ENCODE measurements around the gene DDX27.
A peak's percentile ranks its signal among the peaks of the same experiment; 100 is the strongest.
"Not testable (repeated sequence)": the region's sequence is repeated elsewhere in the genome, so short reads cannot be mapped to it uniquely, and the experiment has no call there.

The DDX27 gene

GRCh38 chr20:49219091-49219923 is at the start of gene DDX27:
Gene DDX27, plus strand, starts transcription at chr20:49219416. Its CDS starts 33 bp downstream, at chr20:49219449.
- DNase-seq (ENCODE audit: low spot score in 2 of 2), result peak; percentile 98
- ATAC-seq (replicated peaks; ENCODE audit: extremely low read depth, poor library complexity, severe bottlenecking), result peak; percentile 94
- Mint-ChIP-seq H3K9me3 (no peaks in the 10 kb centered on the region), H3K4me3 (peak within 1 kb of the TSS; percentile 88), H3K27me3 (no peaks in the 10 kb centered on the region), H3K27ac (ENCODE audit: low read depth) (peak within 1 kb of the TSS; percentile 93), H3K36me3 (ENCODE audit: insufficient read depth) (peaks cover 40% of the 10 kb centered on the region), H3K4me1 (peaks cover 26% of the 10 kb centered on the region)

GRCh38 chr20:49169547-49169946 is 49.7 kb upstream of the DDX27 start:
- DNase-seq (ENCODE audit: low spot score in 2 of 2) (no peak), ATAC-seq (replicated peaks; ENCODE audit: extremely low read depth, poor library complexity, severe bottlenecking) (no peak)
- peaks cover 27% of the 10 kb centered on the region for H3K36me3 Mint-ChIP-seq (ENCODE audit: insufficient read depth)
- no peaks in the 10 kb centered on the region for H3K27me3 Mint-ChIP-seq
- no peak overlapping the region for H3K4me3 Mint-ChIP-seq
- H3K27ac Mint-ChIP-seq (ENCODE audit: low read depth), result no peak overlapping the region
- H3K9me3 Mint-ChIP-seq, result no peaks in the 10 kb centered on the region
- H3K4me1 Mint-ChIP-seq, result peaks cover 42% of the 10 kb centered on the region

- no peak for ATAC-seq (replicated peaks; ENCODE audit: extremely low read depth, poor library complexity, severe bottlenecking)
- Mint-ChIP-seq H3K4me1 (peaks cover 40% of the 10 kb centered on the region), H3K4me3 (no peak overlapping the region), H3K36me3 (ENCODE audit: insufficient read depth) (peaks cover 23% of the 10 kb centered on the region), H3K27ac (ENCODE audit: low read depth) (no peak overlapping the region), H3K27me3 (no peaks in the 10 kb centered on the region), H3K9me3 (no peaks in the 10 kb centered on the region)
- no peak for DNase-seq (ENCODE audit: low spot score in 2 of 2)
Measured at GRCh38 chr20:49170714-49171113, 48.5 kb upstream of the DDX27 start.

GRCh38 chr20:49171909-49172308 is 47.3 kb upstream of the DDX27 start:
- DNase-seq (ENCODE audit: low spot score in 2 of 2) (no peak), ATAC-seq (replicated peaks; ENCODE audit: extremely low read depth, poor library complexity, severe bottlenecking) (no peak)
- H3K27me3 Mint-ChIP-seq, result no peaks in the 10 kb centered on the region
- H3K36me3 Mint-ChIP-seq (ENCODE audit: insufficient read depth), result peaks cover 30% of the 10 kb centered on the region
- H3K4me1 Mint-ChIP-seq, result peaks cover 28% of the 10 kb centered on the region
- no peak overlapping the region for H3K4me3 Mint-ChIP-seq
- H3K27ac Mint-ChIP-seq (ENCODE audit: low read depth), result no peak overlapping the region
- H3K9me3 Mint-ChIP-seq, result no peaks in the 10 kb centered on the region

- Mint-ChIP-seq H3K9me3 (no peaks in the 10 kb centered on the region), H3K4me3 (no peak overlapping the region), H3K4me1 (peaks cover 25% of the 10 kb centered on the region), H3K36me3 (ENCODE audit: insufficient read depth) (peaks cover 31% of the 10 kb centered on the region), H3K27me3 (no peaks in the 10 kb centered on the region), H3K27ac (ENCODE audit: low read depth) (no peak overlapping the region)
- DNase-seq (ENCODE audit: low spot score in 2 of 2) (no peak), ATAC-seq (replicated peaks; ENCODE audit: extremely low read depth, poor library complexity, severe bottlenecking) (no peak)
Measured at GRCh38 chr20:49172413-49172812, 46.8 kb upstream of the DDX27 start.

- DNase-seq (ENCODE audit: low spot score in 2 of 2) (no peak), ATAC-seq (replicated peaks; ENCODE audit: extremely low read depth, poor library complexity, severe bottlenecking) (no peak)
- H3K27me3 Mint-ChIP-seq, result no peaks in the 10 kb centered on the region
- no peak overlapping the region for H3K27ac Mint-ChIP-seq (ENCODE audit: low read depth)
- H3K9me3 Mint-ChIP-seq, result no peaks in the 10 kb centered on the region
- peaks cover 19% of the 10 kb centered on the region for H3K4me1 Mint-ChIP-seq
- no peak overlapping the region for H3K4me3 Mint-ChIP-seq
- H3K36me3 Mint-ChIP-seq (ENCODE audit: insufficient read depth), result peaks cover 33% of the 10 kb centered on the region
Measured at GRCh38 chr20:49174183-49174582, 45.0 kb upstream of the DDX27 start.

GRCh38 chr20:49179368-49180277 is 39.6 kb upstream of the DDX27 start:
- peak overlapping the region; percentile 81 for H3K27ac Mint-ChIP-seq (ENCODE audit: low read depth)
- ATAC-seq (replicated peaks; ENCODE audit: extremely low read depth, poor library complexity, severe bottlenecking), result no peak
- H3K4me1 Mint-ChIP-seq, result peaks cover 45% of the 10 kb centered on the region
- H3K4me3 Mint-ChIP-seq, result peak overlapping the region; percentile 16
- no peak for DNase-seq (ENCODE audit: low spot score in 2 of 2)
- no peaks in the 10 kb centered on the region for H3K27me3 Mint-ChIP-seq
- no peaks in the 10 kb centered on the region for H3K9me3 Mint-ChIP-seq
- H3K36me3 Mint-ChIP-seq (ENCODE audit: insufficient read depth), result peaks cover 17% of the 10 kb centered on the region

- DNase-seq (ENCODE audit: low spot score in 2 of 2), result no peak
- Mint-ChIP-seq H3K4me1 (peaks cover 55% of the 10 kb centered on the region), H3K9me3 (no peaks in the 10 kb centered on the region), H3K36me3 (ENCODE audit: insufficient read depth) (peaks cover 21% of the 10 kb centered on the region), H3K27ac (ENCODE audit: low read depth) (no peak overlapping the region), H3K27me3 (no peaks in the 10 kb centered on the region), H3K4me3 (no peak overlapping the region)
- ATAC-seq (replicated peaks; ENCODE audit: extremely low read depth, poor library complexity, severe bottlenecking), result no peak
Measured at GRCh38 chr20:49181265-49181877, 37.8 kb upstream of the DDX27 start.

GRCh38 chr20:49183444-49183843 is 35.8 kb upstream of the DDX27 start:
- DNase-seq (ENCODE audit: low spot score in 2 of 2), result no peak
- no peak overlapping the region for H3K27ac Mint-ChIP-seq (ENCODE audit: low read depth)
- H3K4me1 Mint-ChIP-seq, result peaks cover 65% of the 10 kb centered on the region
- no peaks in the 10 kb centered on the region for H3K9me3 Mint-ChIP-seq
- H3K4me3 Mint-ChIP-seq, result no peak overlapping the region
- H3K36me3 Mint-ChIP-seq (ENCODE audit: insufficient read depth), result peaks cover 20% of the 10 kb centered on the region
- ATAC-seq (replicated peaks; ENCODE audit: extremely low read depth, poor library complexity, severe bottlenecking), result no peak
- H3K27me3 Mint-ChIP-seq, result no peaks in the 10 kb centered on the region

GRCh38 chr20:49184084-49184501 is 35.1 kb upstream of the DDX27 start:
- not testable (repeated sequence) for H3K27ac Mint-ChIP-seq (ENCODE audit: low read depth); H3K9me3 Mint-ChIP-seq; H3K27me3 Mint-ChIP-seq; H3K4me3 Mint-ChIP-seq; DNase-seq (ENCODE audit: low spot score in 2 of 2); ATAC-seq (replicated peaks; ENCODE audit: extremely low read depth, poor library complexity, severe bottlenecking)
- Mint-ChIP-seq H3K4me1 (peaks cover 65% of the 10 kb centered on the region), H3K36me3 (ENCODE audit: insufficient read depth) (peaks cover 21% of the 10 kb centered on the region)

GRCh38 chr20:49184691-49185070 is 34.5 kb upstream of the DDX27 start:
- Mint-ChIP-seq H3K36me3 (ENCODE audit: insufficient read depth) (peaks cover 24% of the 10 kb centered on the region), H3K27ac (ENCODE audit: low read depth) (no peak overlapping the region), H3K9me3 (no peaks in the 10 kb centered on the region), H3K4me3 (no peak overlapping the region), H3K27me3 (no peaks in the 10 kb centered on the region), H3K4me1 (peaks cover 62% of the 10 kb centered on the region)
- no peak for ATAC-seq (replicated peaks; ENCODE audit: extremely low read depth, poor library complexity, severe bottlenecking)
- no peak for DNase-seq (ENCODE audit: low spot score in 2 of 2)

- Mint-ChIP-seq H3K9me3 (no peaks in the 10 kb centered on the region), H3K27me3 (no peaks in the 10 kb centered on the region), H3K36me3 (ENCODE audit: insufficient read depth) (peaks cover 26% of the 10 kb centered on the region), H3K4me1 (peaks cover 60% of the 10 kb centered on the region), H3K27ac (ENCODE audit: low read depth) (no peak overlapping the region), H3K4me3 (peak overlapping the region; percentile 23)
- ATAC-seq (replicated peaks; ENCODE audit: extremely low read depth, poor library complexity, severe bottlenecking) (no peak), DNase-seq (ENCODE audit: low spot score in 2 of 2) (no peak)
Measured at GRCh38 chr20:49185071-49185761, 34.0 kb upstream of the DDX27 start.
